ENCODE data around the gene SH3GL2. TPM values are rescaled to one million over a fixed set of nuclear protein-coding genes. Genes with fewer than 3 reads are reported as not detected.

SH3GL2 gene
- total and polyA plus RNA-seq, 8 donors: 0.84 to 10.3 (median 6.3) TPM

GRCh38 chr9:17571825-17572224, 7.0 kb upstream of the SH3GL2 start:
- Histone ChIP-seq H3K27ac (no peak overlapping the region), H3K36me3 (no peaks in the 10 kb centered on the region), H3K4me1 (no peaks in the 10 kb centered on the region), H3K27me3 (peaks cover 0 to 5% of the 10 kb centered on the region in 2 donors), H3K4me3 (no peak overlapping the region), H3K9me3 (no peaks in the 10 kb centered on the region)
- no peak for DNase-seq
- TF ChIP-seq CTCF (IDR thresholded peaks at IDR 0.05): no peak
- intact Hi-C loops (cut with DNase I): no loop called here
- ATAC-seq: no peak

GRCh38 chr9:17574342-17574741, 4.5 kb upstream of the SH3GL2 start:
- DNase-seq: no peak
- intact Hi-C loops (cut with DNase I): no loop called here
- no peak overlapping the region for H3K4me3 ChIP-seq
- no peak for ATAC-seq
- peaks cover 10 to 30% of the 10 kb centered on the region in 2 donors for H3K27me3 ChIP-seq
- no peak for TF ChIP-seq CTCF (IDR thresholded peaks at IDR 0.05)
- no peaks in the 10 kb centered on the region for H3K36me3 ChIP-seq
- H3K4me1 ChIP-seq: peaks cover 0 to 8% of the 10 kb centered on the region in 2 donors
- no peak overlapping the region for H3K27ac ChIP-seq
- H3K9me3 ChIP-seq: no peaks in the 10 kb centered on the region

GRCh38 chr9:17578577-17578910, 322 bp upstream of the SH3GL2 start:
- intact Hi-C loops (cut with DNase I): no loop called here
- no peak for DNase-seq
- H3K9me3 ChIP-seq: no peaks in the 10 kb centered on the region
- TF ChIP-seq CTCF (IDR thresholded peaks at IDR 0.05): no peak
- H3K27me3 ChIP-seq: peaks cover 38 to 59% of the 10 kb centered on the region in 2 donors
- H3K27ac ChIP-seq: no peak overlapping the region
- H3K4me3 ChIP-seq: peak overlapping the region; percentile 33 to 45
- ATAC-seq: peak; percentile 48
- no peaks in the 10 kb centered on the region for H3K36me3 ChIP-seq
- H3K4me1 ChIP-seq: peaks cover 0 to 10% of the 10 kb centered on the region in 2 donors

GRCh38 chr9:17580119-17580518, 1.3 kb downstream of the SH3GL2 start:
- intact Hi-C loops (cut with DNase I): no loop called here
- Histone ChIP-seq H3K9me3 (no peaks in the 10 kb centered on the region), H3K4me3 (no peak overlapping the region), H3K36me3 (no peaks in the 10 kb centered on the region), H3K27me3 (peaks cover 38 to 59% of the 10 kb centered on the region in 2 donors), H3K4me1 (peaks cover 0 to 10% of the 10 kb centered on the region in 2 donors), H3K27ac (no peak overlapping the region)
- no peak for TF ChIP-seq CTCF (IDR thresholded peaks at IDR 0.05)
- DNase-seq: no peak
- no peak for ATAC-seq

- TF ChIP-seq CTCF (IDR thresholded peaks at IDR 0.05): no peak
- DNase-seq (no peak), ATAC-seq (no peak)
- Histone ChIP-seq H3K4me3 (no peak overlapping the region), H3K4me1 (no peaks in the 10 kb centered on the region), H3K9me3 (no peaks in the 10 kb centered on the region), H3K36me3 (no peaks in the 10 kb centered on the region), H3K27ac (no peak overlapping the region), H3K27me3 (peaks cover 2 to 6% of the 10 kb centered on the region in 2 donors)
- intact Hi-C loops (cut with DNase I): no loop called here
Observed at GRCh38 chr9:17587113-17587512, 8.2 kb downstream of the SH3GL2 start.

All from left lung (tissue), 10 donors.